Hippocampal formation (tissue), 2 donors: ENCODE measurements around the gene JADE2.
"Not testable (repeated sequence)": the region's sequence is repeated elsewhere in the genome, so short reads cannot be mapped to it uniquely, and the experiment has no call there.

Experiments used
- DNase-seq, 2 donors: peaks; one replicate each; lab custom pipeline; 2025; lab: John Stamatoyannopoulos, UW

Gene JADE2

DNA sequence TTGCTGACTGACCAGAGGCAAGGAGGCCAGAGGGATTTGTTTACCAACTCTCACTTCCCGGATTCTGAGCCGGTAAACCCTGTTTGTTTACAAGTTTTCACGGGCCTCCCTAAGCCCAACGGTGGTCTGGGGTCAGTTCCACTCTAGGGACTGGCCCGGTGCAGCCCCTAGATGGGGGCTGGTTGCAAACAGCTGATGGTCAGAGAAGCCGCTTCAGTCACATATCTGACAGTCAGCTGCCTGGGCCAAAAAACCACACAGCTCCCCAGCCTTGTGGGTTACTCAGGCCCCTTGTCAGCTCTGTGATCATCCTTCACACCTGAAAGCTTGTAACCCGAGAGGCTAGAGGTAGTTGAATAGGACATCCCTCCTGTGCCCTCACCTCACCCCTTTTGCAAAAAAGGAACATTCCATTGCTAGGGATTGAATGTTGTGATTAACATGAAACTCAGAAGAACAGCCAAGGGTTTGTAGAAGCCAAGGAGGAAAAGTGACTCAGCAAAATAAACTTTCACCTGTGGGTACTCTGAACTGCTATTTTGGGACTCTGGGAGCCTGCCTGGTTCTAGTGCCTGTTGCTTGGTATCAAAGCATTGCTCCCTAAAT is 66.8 kb downstream of the JADE2 start:
- no peak for DNase-seq

DNA sequence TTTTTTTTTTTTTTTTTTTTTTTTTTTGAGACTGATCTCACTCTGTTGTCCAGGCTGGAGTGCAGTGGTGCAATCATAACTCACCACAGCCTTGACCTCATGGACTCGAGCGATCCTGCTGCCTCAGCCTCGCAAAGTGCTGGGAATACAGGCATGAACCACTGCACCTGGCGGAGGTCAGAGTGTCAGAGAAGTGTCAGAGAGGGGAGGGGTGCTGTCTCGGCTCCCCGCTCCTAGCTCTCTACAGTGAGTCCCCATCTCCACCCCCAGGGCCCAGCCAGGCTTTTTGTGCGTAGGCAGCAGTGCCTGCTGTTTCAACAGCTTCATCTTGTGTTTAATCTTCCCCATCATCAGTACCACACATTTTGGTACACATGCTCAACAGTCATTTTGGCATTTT is 68.9 kb downstream of the JADE2 start:
- DNase-seq = no peak

DNA sequence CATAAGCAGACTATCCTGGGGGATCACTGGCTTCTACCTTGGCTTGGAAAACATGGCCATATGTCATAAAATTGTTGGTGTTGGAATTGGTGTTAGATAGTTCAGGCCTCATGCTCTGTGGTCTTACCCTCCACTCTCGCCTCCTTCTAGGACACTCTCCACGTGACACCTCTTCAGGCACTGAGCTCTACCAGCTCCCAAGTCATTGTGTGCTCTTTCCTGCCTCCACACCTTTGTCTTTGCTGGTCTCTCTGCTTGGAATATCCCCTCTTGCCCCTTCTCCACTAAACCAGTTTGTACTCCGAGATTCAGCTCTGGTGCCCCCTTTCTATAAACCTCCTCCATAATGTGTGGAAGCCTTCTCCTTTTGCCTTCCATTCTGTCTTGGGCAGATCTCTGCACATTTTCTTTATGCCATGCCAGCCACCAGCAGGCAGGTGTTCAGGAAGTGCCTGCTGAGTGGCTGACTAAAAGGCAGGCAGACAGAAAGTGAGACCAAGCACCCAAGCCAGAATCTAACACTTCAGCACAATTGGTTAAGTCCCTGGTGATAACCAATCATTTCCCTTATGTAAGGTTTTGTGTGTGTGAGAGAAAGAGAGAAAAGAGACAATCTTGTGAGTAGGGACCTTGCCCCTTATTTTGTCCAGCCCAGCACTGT is 69.5 kb downstream of the JADE2 start:
- DNase-seq = no peak

- no peak for DNase-seq
Measured at GRCh38 chr5:134595458-134595838, 70.0 kb downstream of the JADE2 start.

GRCh38 chr5:134599820-134600219 is 74.3 kb downstream of the JADE2 start:
- DNase-seq = not testable (repeated sequence)

DNA sequence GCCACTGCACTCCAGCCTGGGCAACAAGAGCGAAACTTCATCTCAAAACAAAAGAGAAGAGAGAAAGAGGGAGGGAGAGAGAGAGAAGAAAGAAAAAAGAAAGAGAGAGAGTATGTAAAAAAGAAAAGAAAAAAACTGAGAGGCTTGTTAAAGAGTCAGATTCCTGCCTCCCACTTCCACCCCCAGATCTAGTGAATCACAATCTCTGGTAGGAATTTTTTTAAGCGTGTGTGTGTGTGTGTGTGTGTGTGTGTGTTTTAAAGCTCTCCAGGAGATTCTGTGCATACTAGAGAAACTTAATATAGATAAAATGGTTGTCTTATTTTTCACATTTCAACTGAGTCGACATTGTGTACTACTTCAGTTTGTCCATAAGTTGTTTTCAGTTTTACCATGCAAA is 75.1 kb downstream of the JADE2 start:
- no peak for DNase-seq

DNA sequence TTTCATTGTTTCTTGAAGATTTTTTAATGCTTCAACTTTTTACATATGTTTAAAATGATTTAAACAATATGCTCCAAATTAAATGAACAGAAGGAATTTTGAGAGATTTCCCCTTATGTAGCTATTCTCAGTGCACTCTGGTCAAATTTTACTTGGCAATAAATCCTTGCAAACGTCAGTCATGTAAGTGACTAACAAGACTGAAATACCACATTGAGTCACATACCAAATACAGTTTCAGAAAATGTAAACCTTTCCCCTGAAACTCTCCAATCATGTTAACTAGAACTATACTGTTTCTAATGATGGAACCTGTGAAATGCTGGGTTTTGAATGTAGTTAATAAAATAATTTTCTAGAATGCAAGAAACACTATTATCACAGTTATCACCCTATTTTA is 77.6 kb downstream of the JADE2 start:
- no peak for DNase-seq

- DNase-seq = no peak
Measured at GRCh38 chr5:134604908-134605307, 79.4 kb downstream of the JADE2 start.

GRCh38 chr5:134606726-134607125 is 81.3 kb downstream of the JADE2 start:
- no peak for DNase-seq

DNA sequence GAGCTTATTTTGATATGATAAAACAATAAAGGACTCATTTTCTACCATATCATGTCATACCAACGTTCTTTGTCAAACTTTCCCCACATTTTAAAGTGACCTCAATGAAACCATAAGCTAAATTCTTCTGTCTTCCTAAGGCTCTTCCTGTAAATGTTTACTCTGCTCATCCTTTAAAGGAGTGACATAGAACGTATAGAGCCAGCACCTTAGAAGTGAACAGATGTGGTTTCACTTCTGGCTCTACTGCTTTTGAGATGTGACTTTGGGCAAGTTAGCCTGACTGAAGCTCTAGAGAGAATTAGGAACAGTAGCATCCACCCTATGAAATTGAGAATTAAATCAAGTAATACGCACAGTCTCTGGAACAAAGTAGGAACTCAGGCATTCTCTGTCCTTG is 83.1 kb downstream of the JADE2 start:
- DNase-seq = no peak

GRCh38 chr5:134609232-134609851 is 83.9 kb downstream of the JADE2 start:
- no peak for DNase-seq

DNA sequence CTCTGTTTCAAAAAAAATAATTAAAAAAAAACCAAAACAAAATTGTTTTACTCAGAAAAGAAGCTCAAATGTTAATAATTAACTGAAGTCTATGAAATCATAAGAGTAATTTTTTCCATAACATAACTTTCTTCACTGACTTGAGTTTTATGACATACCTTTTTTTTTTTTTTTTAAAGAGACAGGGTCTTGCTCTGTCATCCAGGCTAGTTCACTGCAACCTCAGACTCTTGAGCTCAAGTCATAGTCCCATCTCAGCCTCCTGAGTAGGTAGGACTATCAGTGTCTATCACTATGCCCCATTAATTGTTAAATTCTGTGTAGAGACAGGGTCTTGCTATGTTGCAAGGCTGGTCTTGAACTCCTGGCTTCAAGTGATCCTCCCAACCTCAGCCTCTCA is 85.3 kb downstream of the JADE2 start:
- no peak for DNase-seq

- no peak for DNase-seq
Measured at GRCh38 chr5:134611515-134611914, 86.0 kb downstream of the JADE2 start.

GRCh38 chr5:134614450-134615085 is 89.1 kb downstream of the JADE2 start:
- no peak for DNase-seq

DNA sequence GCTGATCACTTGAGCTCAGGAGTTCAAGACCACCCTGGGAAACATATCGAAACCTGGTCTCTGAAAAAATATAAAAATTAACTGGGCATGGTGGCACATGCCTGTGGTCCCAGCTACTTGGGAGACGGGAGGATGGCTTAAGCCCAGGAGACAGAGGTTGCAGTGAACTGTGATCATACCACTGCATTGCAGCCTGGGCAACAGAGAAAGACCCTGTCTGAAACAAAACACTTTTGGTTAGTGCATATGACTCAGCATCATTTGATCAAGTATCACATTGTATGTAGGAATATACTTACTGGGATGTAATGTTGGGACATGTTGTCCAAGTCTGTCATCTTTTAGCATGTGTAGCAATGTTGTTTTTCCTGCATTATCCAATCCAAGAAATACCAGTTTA is 95.2 kb downstream of the JADE2 start:
- DNase-seq = no peak

DNA sequence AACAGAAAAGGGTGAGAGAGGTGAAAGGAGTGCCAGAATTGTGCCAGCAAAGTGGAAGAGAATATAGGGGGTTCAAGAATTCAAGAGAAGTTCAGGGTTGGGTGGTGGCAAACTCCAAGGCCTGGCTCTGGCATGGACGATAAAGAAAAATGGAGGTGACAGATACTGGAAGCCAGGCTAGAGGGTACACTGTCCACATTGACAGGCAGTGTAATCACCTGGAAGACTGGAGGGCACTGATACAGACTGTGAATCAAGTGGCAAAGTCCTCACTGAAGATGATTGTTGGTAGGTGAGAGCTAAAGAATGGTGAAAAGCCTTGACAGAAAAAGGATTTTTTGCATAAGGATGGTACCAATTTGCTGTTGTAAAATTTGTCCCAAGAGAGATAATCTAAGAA is 100.1 kb downstream of the JADE2 start:
- DNase-seq = no peak

DNA sequence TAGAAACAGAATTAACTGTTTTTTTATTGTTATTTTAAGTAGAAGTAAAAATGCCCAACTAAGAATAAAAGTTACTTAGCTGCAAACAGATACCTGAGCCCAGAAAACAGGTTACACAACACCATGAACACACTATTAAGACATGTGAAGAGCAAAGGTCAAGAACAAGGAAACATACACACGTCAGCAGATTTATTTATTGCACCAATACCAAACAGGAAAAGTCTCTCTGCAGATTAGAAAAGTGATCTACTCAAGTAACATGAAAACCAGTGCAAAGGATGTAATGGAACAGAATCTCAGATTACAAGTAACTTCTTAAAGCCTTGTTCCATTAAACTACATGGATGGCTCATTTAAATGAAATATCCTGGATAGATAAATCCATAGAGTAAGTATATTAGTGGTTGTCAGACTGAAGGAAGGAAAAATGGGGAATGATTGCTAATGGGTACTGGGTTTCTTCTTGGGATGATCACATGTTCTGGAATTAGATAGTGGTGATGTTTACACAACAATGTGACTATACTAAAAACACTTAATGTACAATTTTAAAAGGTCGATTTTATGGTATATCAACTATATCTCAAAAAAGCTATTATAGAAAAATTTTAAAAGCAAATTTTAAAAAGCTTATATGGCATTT is 101.0 kb downstream of the JADE2 start:
- no peak for DNase-seq
